ENCODE data around the gene FAM81A. TPM values are rescaled to one million over a fixed set of nuclear protein-coding genes. Genes with fewer than 3 reads are reported as not detected.

FAM81A gene
- total RNA-seq, 2 donors from 2014 or later = 6.4 to 18.8 TPM

DNA sequence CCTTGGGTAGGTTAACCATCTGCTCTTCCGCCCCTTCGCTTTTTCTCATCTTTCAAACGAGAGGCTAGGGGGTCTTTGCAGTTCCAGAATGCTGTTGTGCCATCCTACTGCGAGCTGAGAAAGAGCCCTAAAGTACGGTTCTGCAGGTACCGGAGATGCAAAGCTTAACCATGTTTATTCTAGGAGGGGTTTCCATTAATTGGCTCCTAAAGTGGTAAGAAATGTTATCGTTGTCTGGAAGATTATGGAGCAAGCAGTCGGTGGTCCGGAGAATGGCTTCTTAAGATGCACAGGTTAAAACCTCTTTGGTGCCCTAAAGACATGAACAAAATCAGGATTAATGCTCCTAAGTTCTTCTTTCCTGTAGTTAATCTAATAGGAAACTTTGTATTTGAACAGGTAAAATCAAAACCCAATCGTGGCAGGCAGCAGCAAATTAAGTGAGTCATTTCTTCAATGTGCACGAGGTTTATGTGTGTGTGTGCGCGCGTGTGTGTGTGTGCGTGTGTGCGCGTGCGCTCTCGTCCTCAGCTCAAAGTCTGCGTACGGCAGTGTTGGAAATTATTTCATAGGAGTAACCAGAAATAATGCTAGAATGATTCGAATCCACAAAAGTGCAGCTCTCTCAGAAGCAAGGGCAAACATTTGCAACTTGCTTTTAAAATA is 772 bp downstream of the FAM81A start:
- no peaks in the 10 kb centered on the region for H3K36me3 ChIP-seq
- no peak overlapping the region for H3K27ac ChIP-seq
- H3K9ac ChIP-seq (ENCODE audit: low read depth in 2 of 2, low read length in 2 of 2) = peak overlapping the region; percentile 63 to 81
- no peaks in the 10 kb centered on the region for H3K9me3 ChIP-seq
- peak overlapping the region; percentile 45 for H3K4me3 ChIP-seq
- peak; percentile 52 for DNase-seq
- H3K4me1 ChIP-seq = peaks cover 6% of the 10 kb centered on the region
- no peaks in the 10 kb centered on the region for H3K27me3 ChIP-seq
- intact Hi-C loops (cut with DNase I) = no loop called here
- TF ChIP-seq, protein P1, sequence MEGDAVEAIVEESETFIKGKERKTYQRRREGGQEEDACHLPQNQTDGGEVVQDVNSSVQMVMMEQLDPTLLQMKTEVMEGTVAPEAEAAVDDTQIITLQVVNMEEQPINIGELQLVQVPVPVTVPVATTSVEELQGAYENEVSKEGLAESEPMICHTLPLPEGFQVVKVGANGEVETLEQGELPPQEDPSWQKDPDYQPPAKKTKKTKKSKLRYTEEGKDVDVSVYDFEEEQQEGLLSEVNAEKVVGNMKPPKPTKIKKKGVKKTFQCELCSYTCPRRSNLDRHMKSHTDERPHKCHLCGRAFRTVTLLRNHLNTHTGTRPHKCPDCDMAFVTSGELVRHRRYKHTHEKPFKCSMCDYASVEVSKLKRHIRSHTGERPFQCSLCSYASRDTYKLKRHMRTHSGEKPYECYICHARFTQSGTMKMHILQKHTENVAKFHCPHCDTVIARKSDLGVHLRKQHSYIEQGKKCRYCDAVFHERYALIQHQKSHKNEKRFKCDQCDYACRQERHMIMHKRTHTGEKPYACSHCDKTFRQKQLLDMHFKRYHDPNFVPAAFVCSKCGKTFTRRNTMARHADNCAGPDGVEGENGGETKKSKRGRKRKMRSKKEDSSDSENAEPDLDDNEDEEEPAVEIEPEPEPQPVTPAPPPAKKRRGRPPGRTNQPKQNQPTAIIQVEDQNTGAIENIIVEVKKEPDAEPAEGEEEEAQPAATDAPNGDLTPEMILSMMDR (IDR thresholded peaks at IDR 0.05) = no peak

DNA sequence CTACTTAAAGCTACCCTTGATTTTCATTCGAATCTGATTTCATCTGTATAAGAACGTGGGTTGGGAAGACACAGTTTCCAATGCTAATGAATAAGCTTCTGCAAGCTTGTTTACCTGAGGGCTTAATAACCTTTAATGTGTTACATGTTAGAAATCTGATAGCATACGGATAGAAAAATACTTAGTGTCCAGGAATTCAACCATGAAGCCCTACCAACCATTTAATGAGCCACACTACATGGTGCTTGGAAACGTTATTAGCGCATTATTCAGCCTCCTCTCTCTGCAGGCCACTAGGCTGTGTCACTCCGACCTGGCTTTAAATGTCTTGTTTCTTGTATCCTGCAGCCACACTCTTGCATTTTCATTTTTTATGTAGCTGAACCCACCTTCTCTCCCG is 1.6 kb downstream of the FAM81A start:
- TF ChIP-seq, protein P1 (IDR thresholded peaks at IDR 0.05) = no peak
- intact Hi-C loops (cut with DNase I) = no loop called here
- H3K27ac ChIP-seq = no peak overlapping the region
- no peak overlapping the region for H3K4me3 ChIP-seq
- no peaks in the 10 kb centered on the region for H3K27me3 ChIP-seq
- DNase-seq = no peak
- no peaks in the 10 kb centered on the region for H3K36me3 ChIP-seq
- H3K4me1 ChIP-seq = peaks cover 6% of the 10 kb centered on the region
- H3K9ac ChIP-seq (ENCODE audit: low read depth in 2 of 2, low read length in 2 of 2) = no peak overlapping the region
- H3K9me3 ChIP-seq = no peaks in the 10 kb centered on the region

DNA sequence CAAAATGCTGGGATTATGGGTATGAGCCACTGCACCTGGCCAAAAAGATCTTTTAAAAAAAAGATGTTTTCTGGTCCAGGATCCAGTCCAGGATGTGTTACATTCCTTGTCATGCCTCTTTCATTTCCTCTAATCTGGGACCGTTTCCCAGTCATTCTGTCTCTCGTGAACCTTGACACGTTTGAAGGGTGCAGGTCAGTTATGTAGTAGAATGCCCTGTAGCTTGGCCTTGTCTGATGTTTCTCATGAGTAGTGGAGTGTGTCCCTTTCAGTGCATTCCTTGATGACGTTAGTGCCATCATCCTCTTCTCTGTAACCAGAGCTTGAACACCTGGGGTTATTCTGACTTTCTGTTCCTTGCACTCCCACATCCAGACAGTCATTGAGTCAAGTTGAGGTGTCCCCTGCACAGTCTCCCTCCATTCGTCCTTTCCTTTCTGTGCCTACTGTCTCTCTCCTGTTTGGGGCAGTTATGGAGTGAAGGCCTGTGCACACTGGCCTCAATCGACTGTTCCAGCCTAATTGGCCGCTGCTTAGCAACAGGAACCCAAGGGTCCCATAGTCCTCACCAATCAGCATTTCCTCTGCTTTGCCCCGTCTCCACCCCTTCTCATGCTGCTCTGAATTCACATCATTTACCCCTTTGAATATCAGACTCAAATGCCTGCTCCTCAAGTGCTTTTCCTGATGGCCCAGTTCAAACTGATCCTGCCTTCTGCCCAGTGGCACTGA is 5.5 kb downstream of the FAM81A start:
- Histone ChIP-seq H3K27me3 (no peaks in the 10 kb centered on the region), H3K4me3 (no peak overlapping the region), H3K36me3 (no peaks in the 10 kb centered on the region), H3K4me1 (no peaks in the 10 kb centered on the region), H3K9me3 (no peaks in the 10 kb centered on the region), H3K27ac (no peak overlapping the region), H3K9ac (ENCODE audit: low read depth in 2 of 2, low read length in 2 of 2) (no peak overlapping the region)
- DNase-seq = no peak
- TF ChIP-seq, protein P1 (IDR thresholded peaks at IDR 0.05) = no peak
- intact Hi-C loops (cut with DNase I) = no loop called here

GRCh38 chr15:59444081-59444835 is 6.3 kb downstream of the FAM81A start:
- Histone ChIP-seq H3K4me3 (no peak overlapping the region), H3K36me3 (no peaks in the 10 kb centered on the region), H3K4me1 (no peaks in the 10 kb centered on the region), H3K9ac (ENCODE audit: low read depth in 2 of 2, low read length in 2 of 2) (no peak overlapping the region), H3K27me3 (no peaks in the 10 kb centered on the region), H3K27ac (no peak overlapping the region), H3K9me3 (no peaks in the 10 kb centered on the region)
- intact Hi-C loops (cut with DNase I) = no loop called here
- DNase-seq = no peak
- TF ChIP-seq, protein P1 (IDR thresholded peaks at IDR 0.05) = no peak

DNA sequence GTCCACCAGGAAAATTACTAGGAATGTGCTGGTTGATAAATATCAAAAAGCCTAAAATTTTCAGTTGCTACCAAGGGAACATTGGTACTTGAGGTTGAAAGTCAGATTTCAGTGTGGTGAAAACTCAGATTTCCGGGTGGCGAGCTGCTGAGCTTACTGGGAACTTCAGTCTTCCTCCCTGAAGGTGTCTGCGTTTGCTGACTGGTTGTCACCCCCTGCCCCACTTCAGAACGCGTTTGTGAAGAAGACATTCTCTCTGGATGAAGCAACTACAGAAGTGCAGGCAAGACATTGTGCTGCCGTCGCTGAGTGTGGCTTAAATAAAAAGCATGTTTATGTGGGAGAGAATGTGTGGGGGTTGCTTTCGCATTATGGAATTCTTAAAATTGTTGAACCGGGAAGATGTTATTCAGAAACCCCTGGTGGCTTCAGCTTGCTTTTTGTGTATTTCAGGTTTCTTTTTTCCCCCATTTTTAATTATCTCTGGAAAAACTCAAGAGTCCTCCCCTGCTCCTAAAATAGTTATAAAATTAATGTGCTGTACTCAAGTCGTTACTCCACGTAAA is 7.1 kb downstream of the FAM81A start:
- intact Hi-C loops (cut with DNase I) = no loop called here
- no peaks in the 10 kb centered on the region for H3K36me3 ChIP-seq
- no peak for DNase-seq
- no peaks in the 10 kb centered on the region for H3K4me1 ChIP-seq
- no peak overlapping the region for H3K9ac ChIP-seq (ENCODE audit: low read depth in 2 of 2, low read length in 2 of 2)
- no peak overlapping the region for H3K27ac ChIP-seq
- H3K9me3 ChIP-seq = no peaks in the 10 kb centered on the region
- no peaks in the 10 kb centered on the region for H3K27me3 ChIP-seq
- TF ChIP-seq, protein P1 (IDR thresholded peaks at IDR 0.05) = no peak
- no peak overlapping the region for H3K4me3 ChIP-seq

All from colonic mucosa (tissue), 4 donors.